ENCODE results near the gene GDI1.

- TF ChIP-seq RAD21 (conservative IDR thresholded peaks at IDR 0.05 in 1 of 2, IDR thresholded peaks at IDR 0.05 in 1 of 2) (no peak), BHLHE40 (IDR thresholded peaks at IDR 0.05; ENCODE audit: low read depth, low read length) (no peak), USF2 (IDR thresholded peaks at IDR 0.05) (no peak), MAX (IDR thresholded peaks at IDR 0.05) (no peak), EP300 (IDR thresholded peaks at IDR 0.05) (no peak), POLR2AphosphoS2 (conservative IDR thresholded peaks at IDR 0.05; ENCODE audit: low read length) (no peak), MYC (IDR thresholded peaks at IDR 0.05; ENCODE audit: borderline replicate concordance, low read length) (no peak), REST (IDR thresholded peaks at IDR 0.05) (no peak), SREBF2 (IDR thresholded peaks at IDR 0.05) (no peak), KDM1A (IDR thresholded peaks at IDR 0.05; ENCODE audit: low read depth) (no peak), SMC3 (IDR thresholded peaks at IDR 0.05) (no peak), JUNB (IDR thresholded peaks at IDR 0.05) (no peak), CBX8 (IDR thresholded peaks at IDR 0.05) (no peak)
- TF ChIP-seq, protein P1, sequence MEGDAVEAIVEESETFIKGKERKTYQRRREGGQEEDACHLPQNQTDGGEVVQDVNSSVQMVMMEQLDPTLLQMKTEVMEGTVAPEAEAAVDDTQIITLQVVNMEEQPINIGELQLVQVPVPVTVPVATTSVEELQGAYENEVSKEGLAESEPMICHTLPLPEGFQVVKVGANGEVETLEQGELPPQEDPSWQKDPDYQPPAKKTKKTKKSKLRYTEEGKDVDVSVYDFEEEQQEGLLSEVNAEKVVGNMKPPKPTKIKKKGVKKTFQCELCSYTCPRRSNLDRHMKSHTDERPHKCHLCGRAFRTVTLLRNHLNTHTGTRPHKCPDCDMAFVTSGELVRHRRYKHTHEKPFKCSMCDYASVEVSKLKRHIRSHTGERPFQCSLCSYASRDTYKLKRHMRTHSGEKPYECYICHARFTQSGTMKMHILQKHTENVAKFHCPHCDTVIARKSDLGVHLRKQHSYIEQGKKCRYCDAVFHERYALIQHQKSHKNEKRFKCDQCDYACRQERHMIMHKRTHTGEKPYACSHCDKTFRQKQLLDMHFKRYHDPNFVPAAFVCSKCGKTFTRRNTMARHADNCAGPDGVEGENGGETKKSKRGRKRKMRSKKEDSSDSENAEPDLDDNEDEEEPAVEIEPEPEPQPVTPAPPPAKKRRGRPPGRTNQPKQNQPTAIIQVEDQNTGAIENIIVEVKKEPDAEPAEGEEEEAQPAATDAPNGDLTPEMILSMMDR (IDR thresholded peaks at IDR 0.05), result no peak
Observed at GRCh38 chrX:154437971-154438893, 1.3 kb downstream of the GDI1 start.
